Dermis blood vessel endothelial cell (primary cell): ENCODE measurements around the gene RAPGEF6. TPM values are rescaled to one million over a fixed set of nuclear protein-coding genes. Genes with fewer than 3 reads are reported as not detected.

Source experiments
- DNase-seq: peaks from one replicate; pipeline ENCODE4 v3.0.0; 2010
- total RNA-seq: library from RNA; depleted of rRNA; stranded (reverse); fragments of >200 nt; gene quantifications from 2 replicates; pipeline ENCODE4 v1.2.3, GENCODE V29; 2014

The RAPGEF6 gene
- total RNA-seq, 1 donor from 2014 or later = 21.4 TPM

DNA sequence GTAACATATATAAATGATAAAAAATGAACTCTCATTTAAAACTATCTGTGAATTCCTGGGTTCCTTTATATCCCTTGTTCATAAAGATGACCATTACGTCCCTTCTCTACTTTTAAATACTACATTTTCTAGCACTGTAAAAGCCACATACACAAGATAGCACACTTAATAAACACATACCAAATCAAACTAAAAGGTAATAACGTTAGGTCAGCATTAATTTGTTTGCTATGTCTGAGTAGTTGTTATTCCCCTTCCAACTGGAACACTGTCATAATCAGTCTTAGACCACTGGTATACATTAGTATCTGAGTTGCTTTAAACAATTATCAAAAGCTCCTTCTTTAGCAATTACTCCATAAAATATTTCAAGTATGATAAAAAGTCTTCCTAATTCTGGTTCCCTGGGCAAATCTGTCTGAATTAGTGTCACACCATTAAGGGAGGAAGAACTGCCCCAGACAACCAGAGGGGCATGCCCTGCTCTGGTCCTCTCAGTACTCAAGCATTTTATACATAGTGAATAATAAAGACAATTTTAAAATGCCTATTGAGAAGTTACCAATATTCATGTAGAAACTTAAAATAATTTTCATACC lies 98.1 kb downstream of the RAPGEF6 start:
- no peak for DNase-seq

DNA sequence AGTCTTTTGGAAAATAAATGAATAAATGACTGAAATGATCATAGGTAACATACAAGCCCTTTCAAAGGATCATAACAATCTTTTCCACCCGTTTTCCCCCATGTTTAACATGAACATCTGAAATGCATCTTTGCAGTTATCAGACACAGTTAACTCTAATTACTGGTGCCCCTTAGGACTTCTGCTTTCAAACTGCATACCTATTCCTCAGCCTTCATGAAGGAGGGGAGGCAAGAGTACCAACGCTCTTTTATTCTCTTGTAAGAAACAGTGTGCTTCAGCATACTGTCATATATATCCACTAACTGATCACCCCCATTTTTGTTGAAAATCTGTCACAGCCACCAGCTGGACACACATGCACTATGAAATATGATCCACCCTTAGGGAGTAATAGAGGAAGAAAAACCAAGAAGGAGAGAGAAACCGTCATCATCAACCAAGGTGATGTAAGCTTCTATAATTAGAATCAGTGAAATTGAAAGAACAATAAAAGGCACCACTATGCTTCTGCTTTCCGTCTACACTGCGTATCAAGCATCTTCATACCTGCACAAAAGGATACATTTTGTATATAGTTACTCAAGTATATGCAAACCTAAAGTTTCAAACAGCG lies 98.7 kb downstream of the RAPGEF6 start:
- no peak for DNase-seq

GRCh38 chr5:131534974-131535373 lies 100.1 kb downstream of the RAPGEF6 start:
- peak; percentile 60 for DNase-seq

DNA sequence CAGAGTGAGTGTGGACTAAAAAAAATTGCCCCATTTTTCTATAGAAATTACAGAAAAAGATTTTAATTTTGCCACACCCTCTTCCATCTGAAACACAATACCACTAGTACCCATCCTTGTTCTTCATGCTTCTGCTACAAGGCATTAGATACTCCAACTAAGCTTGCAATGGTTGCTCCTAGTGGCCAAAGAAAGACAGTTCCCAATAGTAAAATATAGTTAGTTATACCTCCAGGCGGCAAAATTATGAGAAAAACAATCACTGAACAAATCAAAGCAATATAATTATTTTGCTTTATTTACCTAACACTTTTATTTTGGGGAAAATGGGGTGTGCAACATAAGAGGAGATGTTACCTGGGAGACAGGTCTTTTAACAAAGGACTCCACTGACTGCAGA lies 101.2 kb downstream of the RAPGEF6 start:
- DNase-seq = no peak

GRCh38 chr5:131532031-131532640 lies 102.9 kb downstream of the RAPGEF6 start:
- DNase-seq = peak; percentile 55

- DNase-seq = peak; percentile 36
Observed at GRCh38 chr5:131530706-131531331, 104.2 kb downstream of the RAPGEF6 start.

DNA sequence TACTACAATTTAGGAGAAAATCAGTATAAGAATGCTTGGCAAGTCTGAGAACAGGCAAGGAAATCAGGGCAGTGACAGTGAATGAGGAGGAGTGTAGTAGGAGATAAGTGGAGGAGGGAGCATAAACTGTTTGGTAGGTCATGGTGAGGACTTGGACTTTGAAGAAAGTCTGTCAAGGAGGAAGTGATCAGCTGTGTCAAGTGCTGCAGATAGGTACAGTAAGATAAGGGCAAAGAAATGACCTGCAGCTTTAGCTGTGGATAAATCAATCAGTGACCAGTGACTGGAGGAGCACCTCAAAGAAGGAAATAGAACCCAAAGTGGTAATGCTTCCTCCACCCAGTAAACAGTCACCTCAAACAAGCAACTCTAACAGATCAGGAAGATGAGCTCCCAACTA lies 106.3 kb downstream of the RAPGEF6 start:
- DNase-seq = no peak

DNA sequence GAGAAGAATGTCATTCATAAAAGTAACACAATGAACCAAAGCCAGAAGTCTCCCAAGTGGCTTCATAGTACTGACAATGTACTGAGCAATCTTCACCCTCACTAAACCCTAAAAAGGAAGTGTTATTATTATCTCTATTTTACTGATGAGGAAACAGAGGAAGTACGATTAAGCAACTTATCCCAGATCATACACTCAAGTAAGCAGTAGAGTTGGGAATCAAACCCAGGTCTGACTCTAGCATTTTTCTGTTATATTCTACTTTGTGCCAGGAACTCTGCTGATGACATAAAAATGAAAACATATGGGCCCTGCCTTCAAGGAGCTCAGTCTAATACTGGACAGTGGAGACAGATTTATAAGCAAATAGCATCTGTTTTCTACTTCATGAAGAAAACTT lies 109.2 kb downstream of the RAPGEF6 start:
- no peak for DNase-seq

- no peak for DNase-seq
Observed at GRCh38 chr5:131524431-131524830, 110.6 kb downstream of the RAPGEF6 start.

GRCh38 chr5:131523500-131524185 lies 111.4 kb downstream of the RAPGEF6 start:
- no peak for DNase-seq

- DNase-seq = no peak
Observed at GRCh38 chr5:131521252-131521651, 113.8 kb downstream of the RAPGEF6 start.

DNA sequence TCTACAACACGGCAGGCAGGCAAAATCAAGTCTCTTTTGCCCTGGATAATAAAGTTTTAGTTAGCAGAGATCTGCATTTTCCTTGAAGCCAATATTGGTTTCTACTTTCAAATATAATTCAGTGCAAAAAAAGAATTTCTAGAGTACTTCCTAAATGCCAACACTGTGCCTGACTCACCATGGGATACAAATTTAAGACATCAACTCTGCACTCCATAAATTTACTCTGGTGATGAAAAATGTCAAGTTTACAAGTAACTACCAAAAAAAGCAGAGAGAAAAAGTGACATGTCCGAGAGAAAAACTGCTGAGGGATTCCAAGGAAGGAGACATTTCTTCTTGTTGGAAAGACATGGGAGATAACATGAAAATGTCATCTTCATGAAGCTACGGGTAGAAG lies 119.7 kb downstream of the RAPGEF6 start:
- DNase-seq = no peak

- DNase-seq = peak; percentile 75
Observed at GRCh38 chr5:131514316-131515283, 120.4 kb downstream of the RAPGEF6 start.

GRCh38 chr5:131513780-131514179 lies 121.2 kb downstream of the RAPGEF6 start:
- DNase-seq = no peak

- no peak for DNase-seq
Observed at GRCh38 chr5:131511934-131512333, 123.1 kb downstream of the RAPGEF6 start.

DNA sequence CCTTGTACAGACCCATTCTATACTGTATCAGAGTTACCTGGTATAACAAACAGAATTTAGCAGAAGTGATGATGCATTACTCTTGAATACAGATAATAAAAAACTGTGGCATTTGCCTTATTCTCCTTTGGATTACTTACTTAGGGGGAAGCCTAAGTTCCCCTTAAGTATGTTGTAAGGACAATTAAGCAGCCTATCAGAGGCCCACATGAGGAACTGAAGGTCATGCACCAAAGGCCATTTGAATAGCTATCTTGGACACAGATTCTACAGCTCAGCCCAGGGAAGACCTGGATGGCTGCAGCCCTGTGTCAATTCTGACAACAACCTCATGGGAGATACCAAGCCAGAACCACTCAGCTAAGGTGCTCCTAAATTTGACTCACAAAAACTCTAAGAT lies 125.2 kb downstream of the RAPGEF6 start:
- DNase-seq = no peak

- peak; percentile 44 for DNase-seq
Observed at GRCh38 chr5:131505237-131505908, 129.7 kb downstream of the RAPGEF6 start.

GRCh38 chr5:131496400-131496713 lies 138.7 kb downstream of the RAPGEF6 start:
- DNase-seq = no peak

GRCh38 chr5:131495536-131496399 lies 139.3 kb downstream of the RAPGEF6 start:
- DNase-seq = no peak

GRCh38 chr5:131491749-131492148 lies 143.3 kb downstream of the RAPGEF6 start:
- DNase-seq = no peak

GRCh38 chr5:131488463-131488862 lies 146.6 kb downstream of the RAPGEF6 start:
- DNase-seq = peak; percentile 18
